Nephron (organoid): Measurements from ENCODE around the gene PGS1.

Source experiments
- H3K27ac Mint-ChIP-seq, 3 experiments: 2 replicates each; pipeline ENCODE4 v1.8.0; 2020; ENCODE audit warnings: mixed read lengths in 3 of 3, mild to moderate bottlenecking in 2 of 3, moderate library complexity in 1 of 3
- H3K27me3 Mint-ChIP-seq: 2 replicates; pipeline ENCODE4 v1.8.0; 2021; ENCODE audit warnings: low read depth, mild to moderate bottlenecking, moderate library complexity, mixed read lengths
- H3K36me3 Mint-ChIP-seq: 2 replicates; pipeline ENCODE4 v1.8.0; 2020; ENCODE audit warnings: low read depth, mixed read lengths
- H3K4me1 Mint-ChIP-seq: 2 replicates; pipeline ENCODE4 v1.8.0; 2020; ENCODE audit warnings: mixed read lengths
- H3K4me3 Mint-ChIP-seq, 3 experiments: 2 replicates each; pipeline ENCODE4 v1.8.0; 2020; ENCODE audit warnings: mild to moderate bottlenecking in 3 of 3, mixed read lengths in 3 of 3, moderate library complexity in 2 of 3
- H3K9me3 Mint-ChIP-seq: 2 replicates; pipeline ENCODE4 v1.8.0; 2020; ENCODE audit warnings: mixed read lengths
- TF ChIP-seq, protein P1 (sequence below), 3 experiments: fragments of 200-600 bp; sonication (generic); IDR thresholded peaks; one replicate each; pipeline ENCODE4 v1.5.0; 2021; ENCODE audit warnings: antibody characterized with exemption in 3 of 3; ENCODE audit not compliant: unreplicated experiment in 3 of 3

The PGS1 gene

GRCh38 chr17:78444392-78444791 lies 65.9 kb downstream of the PGS1 start:
- Mint-ChIP-seq H3K9me3 (no peaks in the 10 kb centered on the region), H3K4me3 (no peak overlapping the region), H3K27ac (no peak overlapping the region), H3K36me3 (no peaks in the 10 kb centered on the region), H3K4me1 (peaks cover 4% of the 10 kb centered on the region), H3K27me3 (no peaks in the 10 kb centered on the region)
- TF ChIP-seq, protein P1, sequence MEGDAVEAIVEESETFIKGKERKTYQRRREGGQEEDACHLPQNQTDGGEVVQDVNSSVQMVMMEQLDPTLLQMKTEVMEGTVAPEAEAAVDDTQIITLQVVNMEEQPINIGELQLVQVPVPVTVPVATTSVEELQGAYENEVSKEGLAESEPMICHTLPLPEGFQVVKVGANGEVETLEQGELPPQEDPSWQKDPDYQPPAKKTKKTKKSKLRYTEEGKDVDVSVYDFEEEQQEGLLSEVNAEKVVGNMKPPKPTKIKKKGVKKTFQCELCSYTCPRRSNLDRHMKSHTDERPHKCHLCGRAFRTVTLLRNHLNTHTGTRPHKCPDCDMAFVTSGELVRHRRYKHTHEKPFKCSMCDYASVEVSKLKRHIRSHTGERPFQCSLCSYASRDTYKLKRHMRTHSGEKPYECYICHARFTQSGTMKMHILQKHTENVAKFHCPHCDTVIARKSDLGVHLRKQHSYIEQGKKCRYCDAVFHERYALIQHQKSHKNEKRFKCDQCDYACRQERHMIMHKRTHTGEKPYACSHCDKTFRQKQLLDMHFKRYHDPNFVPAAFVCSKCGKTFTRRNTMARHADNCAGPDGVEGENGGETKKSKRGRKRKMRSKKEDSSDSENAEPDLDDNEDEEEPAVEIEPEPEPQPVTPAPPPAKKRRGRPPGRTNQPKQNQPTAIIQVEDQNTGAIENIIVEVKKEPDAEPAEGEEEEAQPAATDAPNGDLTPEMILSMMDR (IDR thresholded peaks at IDR 0.05; ENCODE audit: unreplicated experiment in 3 of 3) = no peak

GRCh38 chr17:78446833-78447232 lies 68.4 kb downstream of the PGS1 start:
- H3K36me3 Mint-ChIP-seq = no peaks in the 10 kb centered on the region
- H3K27ac Mint-ChIP-seq = no peak overlapping the region
- peaks cover 17% of the 10 kb centered on the region for H3K4me1 Mint-ChIP-seq
- no peak overlapping the region for H3K4me3 Mint-ChIP-seq
- H3K9me3 Mint-ChIP-seq = no peaks in the 10 kb centered on the region
- peaks cover 1% of the 10 kb centered on the region for H3K27me3 Mint-ChIP-seq
- TF ChIP-seq, protein P1 (IDR thresholded peaks at IDR 0.05; ENCODE audit: unreplicated experiment in 3 of 3) = no peak

DNA sequence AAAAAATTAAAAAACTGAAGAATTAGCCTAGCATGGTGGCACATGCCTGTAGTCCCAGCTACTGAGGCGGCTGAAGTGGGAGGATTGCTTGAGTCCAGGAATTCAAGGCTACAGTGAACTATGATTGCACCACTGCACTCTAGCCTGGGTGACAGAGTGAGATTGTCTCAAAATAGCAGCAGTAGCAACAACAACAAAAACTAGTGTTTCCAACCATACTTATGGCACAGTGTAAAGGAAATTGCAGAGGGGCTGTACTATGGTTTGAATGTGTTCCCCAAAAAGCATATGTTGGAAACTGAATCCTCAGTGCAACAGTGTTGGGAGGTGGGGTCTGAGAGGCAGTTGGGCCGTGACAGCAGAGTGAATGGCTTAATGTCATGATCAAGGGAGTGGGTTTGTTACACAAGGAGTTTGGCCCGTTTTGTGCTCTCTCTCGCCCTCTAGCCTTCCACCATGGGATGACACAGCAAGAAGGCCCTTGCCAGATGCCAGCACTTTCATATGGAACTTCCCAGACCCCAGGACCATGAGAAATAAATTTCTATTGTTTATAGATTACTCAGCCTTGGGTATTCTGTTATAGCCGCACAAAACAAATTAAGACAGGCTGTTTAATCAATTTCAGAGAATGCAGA lies 70.0 kb downstream of the PGS1 start:
- Mint-ChIP-seq H3K36me3 (no peaks in the 10 kb centered on the region), H3K27ac (peak overlapping the region in 1 of 3 experiments; percentile 22), H3K27me3 (peaks cover 3% of the 10 kb centered on the region), H3K4me3 (no peak overlapping the region), H3K4me1 (peaks cover 13% of the 10 kb centered on the region), H3K9me3 (no peaks in the 10 kb centered on the region)
- TF ChIP-seq, protein P1 (IDR thresholded peaks at IDR 0.05; ENCODE audit: unreplicated experiment in 3 of 3) = no peak

- H3K27ac Mint-ChIP-seq = no peak overlapping the region
- no peaks in the 10 kb centered on the region for H3K36me3 Mint-ChIP-seq
- peaks cover 13% of the 10 kb centered on the region for H3K4me1 Mint-ChIP-seq
- no peaks in the 10 kb centered on the region for H3K9me3 Mint-ChIP-seq
- TF ChIP-seq, protein P1 (IDR thresholded peaks at IDR 0.05; ENCODE audit: unreplicated experiment in 3 of 3) = no peak
- H3K4me3 Mint-ChIP-seq = no peak overlapping the region
- H3K27me3 Mint-ChIP-seq = peaks cover 3% of the 10 kb centered on the region
Measured at GRCh38 chr17:78449983-78450595, 71.6 kb downstream of the PGS1 start.

DNA sequence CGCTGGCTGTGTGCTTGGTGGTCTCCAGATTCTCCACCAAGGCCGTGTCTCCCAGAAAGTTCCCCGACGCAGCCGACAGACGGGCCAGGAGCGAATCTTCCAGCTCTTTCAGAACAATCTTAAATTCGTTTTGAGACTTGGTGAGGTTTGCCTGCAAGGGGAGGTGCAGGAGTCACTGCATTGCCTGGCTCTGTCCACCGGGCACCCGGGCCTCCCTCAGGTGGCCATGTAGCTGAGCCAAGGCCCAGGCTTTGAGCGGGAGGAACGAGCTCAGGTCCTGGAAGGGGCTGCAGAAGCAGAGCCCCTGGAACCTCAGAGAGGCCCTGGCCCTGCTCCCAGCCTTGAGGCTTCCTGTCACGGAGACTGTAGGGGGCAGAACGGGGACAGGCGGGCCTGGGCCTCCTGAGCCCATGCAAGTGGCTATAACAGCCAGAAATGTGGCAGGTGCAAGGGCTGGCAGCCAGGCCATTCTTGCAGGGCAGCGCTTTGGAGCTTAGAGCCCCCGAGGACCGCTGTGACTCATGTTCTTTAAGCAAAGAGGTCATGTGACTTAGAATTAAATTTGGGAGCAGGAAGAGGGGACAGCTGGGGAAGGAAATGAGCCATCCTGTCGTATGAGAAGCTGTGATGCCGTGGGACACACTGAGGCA lies 72.4 kb downstream of the PGS1 start:
- Mint-ChIP-seq H3K27me3 (peaks cover 3% of the 10 kb centered on the region), H3K27ac (no peak overlapping the region), H3K9me3 (no peaks in the 10 kb centered on the region), H3K4me3 (peak overlapping the region in 1 of 3 experiments; percentile 30), H3K36me3 (no peaks in the 10 kb centered on the region), H3K4me1 (peaks cover 13% of the 10 kb centered on the region)
- TF ChIP-seq, protein P1 (IDR thresholded peaks at IDR 0.05; ENCODE audit: unreplicated experiment in 3 of 3) = no peak
